Islet precursor cell (in vitro differentiated cells): ENCODE measurements around the gene KRT40.
A peak's percentile ranks its signal among the peaks of the same experiment; 100 is the strongest.

Experiments used
- DNase-seq: peaks from one replicate; pipeline ENCODE4 v3.0.0-alpha.2; 2018

The KRT40 gene

DNA sequence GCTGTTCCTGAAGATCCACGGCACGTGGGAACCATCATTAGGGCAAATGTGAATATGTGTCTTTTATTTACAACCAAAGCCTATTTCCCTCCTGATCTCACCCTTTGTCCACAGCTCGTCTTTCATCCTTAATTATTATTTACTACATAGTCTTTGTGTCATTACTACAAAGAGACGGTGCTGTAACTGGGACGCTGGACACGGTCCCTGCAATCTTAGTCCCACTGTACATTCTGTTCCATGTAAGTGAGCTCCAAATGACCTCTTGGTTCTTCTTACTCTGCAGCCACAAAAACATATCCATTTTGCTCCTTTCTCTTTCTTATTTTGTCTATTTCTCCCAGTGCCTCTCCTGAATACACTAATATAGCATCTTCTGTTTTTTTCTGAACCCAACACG, 34.0 kb downstream of the KRT40 start:
- peak; percentile 12 for DNase-seq

- DNase-seq = peak; percentile 55
Measured at GRCh38 chr17:40949418-40949817, 34.7 kb downstream of the KRT40 start.

DNA sequence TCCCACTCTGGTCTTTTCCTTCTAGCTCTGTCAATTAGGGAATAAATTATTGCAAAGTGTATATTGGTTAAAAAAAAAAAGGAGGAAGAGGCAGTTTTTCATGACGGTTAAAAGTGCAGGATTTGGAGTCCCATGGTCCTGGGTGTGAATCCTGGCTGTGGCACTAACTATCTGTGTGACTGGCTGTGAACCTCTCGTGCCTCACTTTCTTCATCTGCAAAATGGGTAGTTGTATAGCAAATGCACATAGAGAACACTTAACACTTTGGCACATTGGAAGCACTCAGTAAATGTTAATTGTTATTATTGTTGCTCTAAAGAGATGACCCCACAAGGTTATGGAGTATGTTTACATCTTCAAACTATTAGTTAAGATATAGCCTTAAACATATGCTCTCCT, 36.2 kb downstream of the KRT40 start:
- DNase-seq = no peak

DNA sequence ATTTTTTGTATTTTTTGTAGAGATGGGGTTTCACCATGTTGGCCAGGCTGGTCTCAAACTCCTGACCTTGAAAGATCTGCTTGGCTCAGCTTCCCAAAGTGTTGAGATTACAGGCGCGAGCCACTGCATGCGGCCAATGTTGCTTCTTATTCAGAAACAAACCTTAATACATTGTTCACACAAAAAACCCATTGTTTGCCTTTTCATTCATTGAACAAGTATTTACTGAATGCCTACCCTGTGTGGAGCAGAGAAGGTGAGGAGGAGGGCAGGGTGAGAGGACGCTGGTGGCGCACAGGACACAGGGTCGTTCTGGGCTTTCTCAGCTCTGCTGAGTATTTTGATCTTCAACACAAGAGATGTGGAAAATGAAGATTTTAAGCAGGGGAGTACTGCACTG, 38.7 kb downstream of the KRT40 start:
- DNase-seq = peak; percentile 47

DNA sequence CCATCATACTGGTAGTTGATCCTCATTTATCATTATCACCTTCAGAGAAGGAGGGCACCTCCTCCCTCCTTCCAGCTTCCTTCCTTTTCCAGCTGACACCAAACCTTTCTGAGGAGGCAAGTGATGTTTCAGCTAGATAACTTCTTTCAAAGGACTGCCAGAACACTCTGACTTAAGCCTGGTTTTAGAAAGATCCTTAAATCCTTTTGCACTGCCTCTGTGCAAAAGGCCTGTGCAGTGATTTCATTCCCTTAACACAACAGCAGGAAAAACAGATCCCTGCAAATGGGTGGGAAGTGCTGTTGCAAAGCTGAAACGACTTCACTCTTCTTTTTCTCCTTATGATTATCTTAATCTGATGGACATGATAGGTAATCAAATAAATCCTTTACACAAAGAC, 39.6 kb downstream of the KRT40 start:
- DNase-seq = peak; percentile 51

DNA sequence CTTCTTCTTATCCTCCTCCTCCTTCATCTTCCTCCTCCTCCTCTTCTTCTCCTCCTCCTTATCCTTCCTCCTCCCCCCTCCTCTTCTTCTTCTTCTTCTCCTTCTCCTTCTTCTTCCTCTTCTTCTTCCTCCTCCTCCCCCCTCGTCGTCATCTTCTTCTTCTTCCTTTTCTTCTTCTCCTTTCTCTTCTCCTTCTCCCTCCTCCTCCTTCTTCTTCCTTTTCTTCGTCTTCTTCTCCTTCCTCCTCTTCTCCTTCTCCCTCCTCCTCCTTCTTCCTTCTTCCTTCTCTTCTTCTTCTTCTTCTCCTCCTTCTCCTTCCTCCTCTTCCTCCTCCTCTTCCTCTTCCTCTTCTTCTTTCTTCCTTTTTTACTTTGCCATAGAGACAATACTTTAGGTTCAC, 41.6 kb downstream of the KRT40 start:
- no peak for DNase-seq

GRCh38 chr17:40940266-40940665, 43.9 kb downstream of the KRT40 start:
- peak; percentile 7 for DNase-seq

- DNase-seq = no peak
Measured at GRCh38 chr17:40938981-40939380, 45.1 kb downstream of the KRT40 start.

- peak; percentile 78 for DNase-seq
Measured at GRCh38 chr17:40937384-40937819, 46.7 kb downstream of the KRT40 start, which contains the start of gene KRT23. Gene KRT23, minus strand, starts transcription at chr17:40937646. Its CDS starts 1,043 bp downstream, at chr17:40936603.

DNA sequence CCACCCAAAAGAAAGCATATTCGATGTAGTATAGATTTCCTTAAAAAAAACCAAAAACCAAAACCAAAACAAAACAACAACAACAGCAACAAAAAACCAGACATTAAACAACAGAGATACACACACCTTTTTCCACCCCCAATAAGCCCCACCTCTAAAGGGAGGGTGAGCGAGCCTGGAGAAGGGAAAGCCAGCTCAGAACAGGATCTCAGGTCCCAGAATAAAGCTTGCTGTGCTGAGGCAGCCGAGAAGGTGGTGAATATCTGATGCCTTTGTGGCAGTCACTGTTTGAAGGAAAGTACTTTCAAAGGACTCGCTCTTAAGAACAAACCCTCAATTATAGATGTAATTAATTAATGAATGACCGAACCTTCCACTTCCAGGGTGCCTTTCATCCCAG, 47.1 kb downstream of the KRT40 start:
- DNase-seq = peak; percentile 68

GRCh38 chr17:40936437-40936971, 47.6 kb downstream of the KRT40 start:
- DNase-seq = peak; percentile 65

GRCh38 chr17:40935624-40936023, 48.5 kb downstream of the KRT40 start:
- DNase-seq = peak; percentile 7

DNA sequence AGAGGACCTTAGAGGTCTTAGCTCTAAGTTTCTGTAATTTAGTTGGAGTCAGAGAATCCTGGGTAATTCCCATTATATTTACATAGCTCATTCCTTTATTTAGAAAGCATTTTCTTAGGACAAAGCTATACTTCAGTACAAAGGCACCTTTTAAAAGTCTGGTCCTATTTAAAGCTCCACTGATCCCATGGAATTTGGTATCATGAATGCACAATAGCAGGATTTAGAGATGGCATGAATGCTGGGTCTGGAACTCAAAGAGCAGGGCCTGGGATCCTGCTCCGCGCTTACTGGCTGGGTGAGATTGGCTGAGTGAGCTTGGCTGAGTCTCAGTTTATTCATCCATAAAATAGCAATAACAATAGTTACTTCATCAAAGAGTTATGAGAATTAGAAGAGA, 51.5 kb downstream of the KRT40 start:
- peak; percentile 37 for DNase-seq

GRCh38 chr17:40931311-40931710, 52.8 kb downstream of the KRT40 start:
- DNase-seq = peak; percentile 33
